Mesenteric fat pad (tissue), 1 donor: Measurements from ENCODE around the gene CTIF. TPM values are rescaled to one million over a fixed set of nuclear protein-coding genes. Genes with fewer than 3 reads are reported as not detected.

ENCODE experiments used
- DNase-seq: peaks from one replicate; pipeline ENCODE4 v3.0.0-alpha.2; 2020; ENCODE audit warnings: low spot score
- total RNA-seq: library from RNA; stranded (reverse); fragmentation: NEBNext Ultra II Directional; extraction: Animal tissue kit (Norgen Biotek cat#: 25700); gene quantifications from one replicate; pipeline ENCODE4 v1.2.1, GENCODE V29; 2021
- donor health status: DM: yes; HTN: yes; CAD: no.

CTIF gene
- total RNA-seq, 1 donor from 2014 or later, result 196 TPM

- peak; percentile 24 for DNase-seq
Measured at GRCh38 chr18:48813321-48813720, 274.5 kb downstream of the CTIF start.

- peak; percentile 43 for DNase-seq
Measured at GRCh38 chr18:48813833-48814489, 275.1 kb downstream of the CTIF start.

GRCh38 chr18:48814490-48815178 is 275.8 kb downstream of the CTIF start:
- DNase-seq, result peak; percentile 55

GRCh38 chr18:48815179-48815515 is 276.3 kb downstream of the CTIF start:
- peak; percentile 24 for DNase-seq

GRCh38 chr18:48815581-48816324 is 276.9 kb downstream of the CTIF start:
- DNase-seq, result peak; percentile 64

GRCh38 chr18:48816554-48816953 is 277.7 kb downstream of the CTIF start:
- peak; percentile 62 for DNase-seq

GRCh38 chr18:48817021-48817461 is 278.2 kb downstream of the CTIF start:
- peak; percentile 76 for DNase-seq

- DNase-seq, result peak; percentile 83
Measured at GRCh38 chr18:48818329-48819254, 279.8 kb downstream of the CTIF start.

GRCh38 chr18:48819276-48819675 is 280.4 kb downstream of the CTIF start:
- DNase-seq, result no peak

- DNase-seq, result peak; percentile 47
Measured at GRCh38 chr18:48819781-48820482, 281.1 kb downstream of the CTIF start.

GRCh38 chr18:48820483-48821250 is 281.8 kb downstream of the CTIF start:
- DNase-seq, result peak; percentile 65

- DNase-seq, result no peak
Measured at GRCh38 chr18:48821251-48821590, 282.4 kb downstream of the CTIF start.

- DNase-seq, result no peak
Measured at GRCh38 chr18:48821845-48822244, 283.0 kb downstream of the CTIF start.

- DNase-seq, result peak; percentile 35
Measured at GRCh38 chr18:48824231-48824970, 285.6 kb downstream of the CTIF start.

- DNase-seq, result peak; percentile 73
Measured at GRCh38 chr18:48825101-48825745, 286.4 kb downstream of the CTIF start.

GRCh38 chr18:48826271-48826670 is 287.4 kb downstream of the CTIF start:
- peak; percentile 16 for DNase-seq

GRCh38 chr18:48826806-48827205 is 288.0 kb downstream of the CTIF start:
- DNase-seq, result peak; percentile 47
